K562 (cell line): ENCODE measurements around the gene CCNL2. TPM values are rescaled to one million over a fixed set of nuclear protein-coding genes. Genes with fewer than 3 reads are reported as not detected.
A peak's percentile ranks its signal among the peaks of the same experiment; 100 is the strongest.

ENCODE experiments used
- ATAC-seq: fragments of 200-7000 bp; cut with Tn5 transposase; 3 replicates; pipeline ENCODE4 v1.9.1; 2020; ENCODE audit warnings: moderate library complexity
- BruUV-seq: library from RNA; stranded (reverse); fragments of 400-500 nt; replicated peaks from 2 replicates; lab custom pipeline; 2021; lab: Mats Ljungman, UMichigan
- CTCF ChIA-PET: fragments of 300-600 bp; formaldehyde crosslinking; extraction: SDS; loops from one replicate; lab custom pipeline; 2021; ENCODE audit warnings: low intra/inter-chr PET ratio; lab: Yijun Ruan, JAX
- POLR2A ChIA-PET: fragments of 300-600, 350-650 bp; sonication (Branson Sonifier 250); formaldehyde crosslinking; extraction: SDS; loops from one replicate; lab custom pipeline; 2021; ENCODE audit warnings: antibody characterized with exemption, inconsistent platforms; lab: Yijun Ruan, JAX
- DNase-seq, 4 experiments: peaks; one replicate each; pipeline versions ENCODE4 v3.0.0 to v3.0.0-alpha.2; 2011 to 2018; ENCODE audit warnings: low spot score in 3 of 4, mixed read lengths in 3 of 4; ENCODE audit errors: extremely low read depth in 1 of 4
- FAIRE-seq: peaks from 2 replicates; lab custom pipeline; 2011; peaks lifted over from hg19 to GRCh38; lab: Jason Lieb, UNC
- H2AFZ ChIP-seq: 2 replicates; pipeline ENCODE4 v1.6.0; 2011; ENCODE audit warnings: low read depth, low read length, control low read depth, inconsistent platforms
- H3K27ac ChIP-seq: fragments of 200-600 bp; 3 replicates; pipeline ENCODE4 v1.8.0; 2011; ENCODE audit warnings: low read depth, mild to moderate bottlenecking, control low read depth, inconsistent platforms, low read length, moderate library complexity, mixed read lengths; ENCODE audit errors: extremely low read depth
- H3K27me3 ChIP-seq, 2 experiments: fragments of 300-600 bp in 1 of 2; 2 replicates in 1 of 2; 3 replicates in 1 of 2; pipeline versions ENCODE4 v1.6.0 to v1.8.0; 2011; ENCODE audit warnings: inconsistent platforms in 2 of 2, low read length in 2 of 2, mild to moderate bottlenecking in 1 of 2, mixed read lengths in 1 of 2, moderate library complexity in 1 of 2; ENCODE audit not compliant: control insufficient read depth in 2 of 2, insufficient read depth in 2 of 2
- H3K36me3 ChIP-seq: fragments of 300-600 bp; 3 replicates; pipeline ENCODE4 v1.8.0; 2011; ENCODE audit warnings: mild to moderate bottlenecking, low read length, inconsistent platforms; ENCODE audit not compliant: control insufficient read depth, insufficient read depth
- H3K4me1 ChIP-seq, 2 experiments: fragments of 200-600 bp in 1 of 2; replicated peaks in 1 of 2; 2 replicates in 1 of 2; 3 replicates in 1 of 2; pipeline versions ENCODE4 v1.5.1 to v1.8.0; 2011; ENCODE audit warnings: inconsistent platforms in 2 of 2, low read length in 2 of 2, mild to moderate bottlenecking in 1 of 2, mixed read lengths in 1 of 2, moderate library complexity in 1 of 2; ENCODE audit not compliant: control insufficient read depth in 2 of 2, insufficient read depth in 2 of 2
- H3K4me2 ChIP-seq: 2 replicates; pipeline ENCODE4 v1.6.1; 2011; ENCODE audit warnings: low read length, control low read depth, inconsistent platforms, mixed read lengths; ENCODE audit not compliant: insufficient read depth
- H3K4me3 ChIP-seq: fragments of 200-600 bp; sonication (generic), shearing (Covaris generic); 2 replicates; pipeline ENCODE4 v1.5.1; 2016; ENCODE audit warnings: control low read depth, inconsistent platforms
- H3K79me2 ChIP-seq: fragments of 200-600 bp; 3 replicates; pipeline ENCODE4 v1.8.0; 2011; ENCODE audit warnings: low read length, inconsistent platforms; ENCODE audit not compliant: control insufficient read depth, insufficient read depth
- H3K9ac ChIP-seq, 2 experiments: 2 replicates each; pipeline versions ENCODE4 v1.6.0 to v1.6.1; 2011; ENCODE audit warnings: low read depth in 2 of 2, low read length in 2 of 2, control low read depth in 1 of 2, inconsistent platforms in 1 of 2, mild to moderate bottlenecking in 1 of 2, mixed read lengths in 1 of 2; ENCODE audit not compliant: insufficient read depth in 1 of 2
- H3K9me1 ChIP-seq: one replicate; pipeline ENCODE4 v1.6.0; 2011; ENCODE audit warnings: inconsistent platforms, mild to moderate bottlenecking, low read length, moderate library complexity; ENCODE audit not compliant: control insufficient read depth, insufficient read depth
- H3K9me3 ChIP-seq: replicated peaks from 2 replicates; pipeline ENCODE4 v1.5.1; 2011; ENCODE audit warnings: low read depth, low read length, inconsistent platforms; ENCODE audit not compliant: control insufficient read depth, insufficient read depth
- H4K20me1 ChIP-seq: replicated peaks from 2 replicates; pipeline ENCODE4 v1.6.1; 2011; ENCODE audit warnings: low read length, inconsistent platforms, mixed read lengths; ENCODE audit not compliant: control insufficient read depth, insufficient read depth
- CBFB ChIP-seq: sonication (generic); formaldehyde crosslinking; IDR thresholded peaks from 2 replicates; pipeline ENCODE4 v1.4.0; 2020; ENCODE audit warnings: mild to moderate bottlenecking, missing genetic modification reagents
- CBX1 ChIP-seq: sonication (generic); IDR thresholded peaks from 2 replicates; pipeline ENCODE4 v1.6.1; 2016; ENCODE audit warnings: antibody characterized with exemption, low read depth, mild to moderate bottlenecking
- MED1 ChIP-seq: sonication (generic); formaldehyde crosslinking; IDR thresholded peaks from 2 replicates; pipeline ENCODE4 v1.8.1; 2023; ENCODE audit warnings: missing genetic modification reagents, borderline replicate concordance
- MYNN ChIP-seq, 2 experiments: sonication (generic); formaldehyde crosslinking in 1 of 2; IDR thresholded peaks; 2 replicates each; pipeline versions ENCODE4 v1.5.0 to v1.6.1; 2016 to 2020; ENCODE audit warnings: antibody characterized with exemption in 1 of 2, missing genetic modification reagents in 1 of 2
- NFIC ChIP-seq: fragments of 450-650 bp; IDR thresholded peaks from 2 replicates; pipeline ENCODE4 v1.6.1; 2017; ENCODE audit warnings: mild to moderate bottlenecking, inconsistent platforms
- PCBP1 ChIP-seq: fragments of 200-400 bp; formaldehyde crosslinking; IDR thresholded peaks from 2 replicates; pipeline ENCODE4 v1.6.1; 2018; ENCODE audit warnings: mild to moderate bottlenecking, low read depth, low read length; ENCODE audit not compliant: poor library complexity, severe bottlenecking
- POLR2G ChIP-seq: fragments of 200-400 bp; formaldehyde crosslinking; IDR thresholded peaks from 2 replicates; pipeline ENCODE4 v1.6.1; 2017; ENCODE audit warnings: low read depth, mild to moderate bottlenecking, antibody characterized with exemption, low read length, moderate library complexity
- RBFOX2 ChIP-seq: fragments of 200-400 bp; formaldehyde crosslinking; IDR thresholded peaks from 2 replicates; pipeline ENCODE4 v1.6.1; 2017; ENCODE audit warnings: low read depth, mild to moderate bottlenecking, low read length, moderate library complexity
- WGBS: fragments of 100-300 bp; shearing (Covaris generic); methylation state at CpG from one replicate; pipeline ENCODE4 v1.1.6; 2016; ENCODE audit warnings: low coverage, mixed read lengths; ENCODE audit not compliant: insufficient coverage; ENCODE audit errors: missing lambda C conversion rate; 5-methylcytosine and 5-hydroxymethylcytosine counted together
- in situ Hi-C: fragments of 300-500 bp; cut with MboI; formaldehyde crosslinking; loops from 4 replicates; pipeline ENCODE4 v1.15.0; 2018; ENCODE audit warnings: inconsistent platforms, mixed read lengths
- intact Hi-C: fragments of 100-400 bp; cut with micrococcal nuclease; formaldehyde crosslinking; loops from 2 replicates; pipeline ENCODE4 v1.14.2; 2022
- polyA plus RNA-seq, 8 experiments: library from polyadenylated mRNA; depleted of rRNA in 4 of 8; stranded (reverse) in 5 of 8; unstranded in 3 of 8; fragments of >200 nt; fragmentation: Nextera tagmentation in 2 of 8; fragmentation: Illumina TruSeq in 1 of 8; extraction: Ambion mirVana in 2 of 8; extraction: Trizol in 1 of 8; gene quantifications; 2 replicates each; pipeline versions ENCODE4 v1.2.1 to v1.2.3, GENCODE V29; 2011 to 2014; ENCODE audit warnings: inconsistent platforms in 1 of 8, missing spikeins in 1 of 8
- total RNA-seq, 7 experiments: library from RNA; depleted of rRNA in 6 of 7; stranded (reverse); fragments of >200 nt in 6 of 7; fragmentation: Illumina TruSeq in 2 of 7; extraction: Trizol in 2 of 7; gene quantifications; 2 replicates each; pipeline versions ENCODE4 v1.2.1 to v1.2.3, GENCODE V29; 2011 to 2021; ENCODE audit warnings: low replicate concordance in 1 of 7

CCNL2 gene
- total and polyA plus RNA-seq, 9 of the 15 experiments (the other 6 are each of a cell fraction or from before 2014, with no cell fraction given): 2.8 to 287 (median 94.5) TPM

DNA sequence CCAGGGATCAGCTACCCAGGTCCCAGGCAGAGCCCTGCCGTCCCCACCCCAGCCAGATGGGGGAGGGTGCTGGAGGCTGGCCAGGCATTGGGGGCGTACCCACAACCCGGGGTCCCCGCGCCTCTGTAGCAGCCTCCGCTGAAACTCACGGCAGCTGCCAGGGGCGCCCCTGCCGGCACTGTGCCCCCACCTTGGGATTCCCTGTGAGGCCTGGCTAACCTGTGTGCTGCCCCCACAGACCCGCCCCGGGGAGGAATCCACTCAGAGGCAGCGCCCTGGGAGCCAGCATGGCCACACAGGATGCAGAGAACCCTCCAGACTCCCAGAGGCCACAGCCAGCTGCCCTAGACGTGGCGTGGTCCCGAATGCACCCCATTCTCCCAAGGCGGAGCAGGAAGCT, 53.8 kb downstream of the CCNL2 start:
- Histone ChIP-seq H3K9me1 (peaks cover 8% of the 10 kb centered on the region), H3K79me2 (peaks cover 65% of the 10 kb centered on the region), H3K4me1 (peaks cover 9 to 86% of the 10 kb centered on the region in 2 experiments; a peak in 3 of 5 replicates), H4K20me1 (peaks cover 47% of the 10 kb centered on the region; the same call in 1 of the 2 replicates), H3K4me2 (no peak overlapping the region), H3K4me3 (no peak overlapping the region), H3K27me3 (no peaks in the 10 kb centered on the region), H3K9me3 (0 out of 2 replicates have a peak, but pooled peaks cover 2% of the 10 kb centered on the region), H2AFZ (no peak overlapping the region), H3K36me3 (peaks cover 47% of the 10 kb centered on the region; the same call in 2 of the 3 replicates), H3K27ac (peak overlapping the region; percentile 46; the same call in 2 of the 3 replicates), H3K9ac (peak overlapping the region; percentile 10 to 98; a peak in 3 of 4 replicates)
- BruUV-seq: no TSS peak
- ChIA-PET CTCF (no interaction called here), POLR2A (interaction anchor here (0.6 to 4.8 kb wide), 6 partner anchors 8 to 447 kb away, joined by 3 to 22 read pairs (median 8); partner anchors contain the start of gene AURKAIP1)
- no peak for DNase-seq
- in situ Hi-C loops: no loop called here
- 79% methylated on average over 15 of the region's 16 CpGs for WGBS
- FAIRE-seq: no peak
- TF ChIP-seq CBX1 (no peak), MED1 (CRISPR knock-in tag) (no peak), PCBP1 (peak; percentile 17), POLR2G (peak; percentile 4; the same call in 1 of the 2 replicates), NFIC (0 out of 2 replicates have a peak, but pooled peaks have one; percentile 18), MYNN (IDR thresholded peaks at IDR 0.05) (no peak), MYNN (CRISPR knock-in tag; IDR thresholded peaks at IDR 0.05) (no peak), RBFOX2 (peak; percentile 14), CBFB (CRISPR knock-in tag) (no peak)
- intact Hi-C loops: no loop called here
- no peak for ATAC-seq
